AG04450 (cell line): Measurements from ENCODE around the gene FIG4. TPM values are rescaled to one million over a fixed set of nuclear protein-coding genes. Genes with fewer than 3 reads are reported as not detected.

Experiments used
- CTCF ChIA-PET: fragments of 300-600, 350-600 bp; formaldehyde crosslinking; extraction: SDS; loops from one replicate; lab custom pipeline; 2022; ENCODE audit warnings: antibody characterized with exemption, inconsistent platforms; lab: Charles Lee
- POLR2A ChIA-PET: fragments of 350-600 bp; formaldehyde crosslinking; extraction: SDS; loops from one replicate; lab custom pipeline; 2021; ENCODE audit warnings: antibody characterized with exemption, inconsistent platforms; lab: Yijun Ruan, JAX
- DNase-seq: peaks from one replicate; pipeline ENCODE4 v3.0.0-alpha.2; 2011; ENCODE audit warnings: low read depth, low spot score
- H3K27ac ChIP-seq: one replicate; pipeline ENCODE4 v1.5.1; 2012; ENCODE audit warnings: low read depth, low read length, control low read depth
- H3K27me3 ChIP-seq: one replicate; pipeline ENCODE4 v1.6.0; 2012; ENCODE audit warnings: low read length; ENCODE audit not compliant: control insufficient read depth, insufficient read depth
- H3K4me3 ChIP-seq: 2 replicates; pipeline ENCODE4 v1.5.1; 2011; ENCODE audit warnings: mild to moderate bottlenecking, low read depth, low read length, control low read depth
- H3K9me3 ChIP-seq: 2 replicates; pipeline ENCODE4 v1.5.1; 2012; ENCODE audit warnings: low read length; ENCODE audit not compliant: control insufficient read depth, insufficient read depth
- polyA minus RNA-seq: library from RNA; depleted of rRNA, polyadenylated mRNA; stranded (reverse); fragments of >200 nt; gene quantifications from 2 replicates; pipeline ENCODE4 v1.2.3, GENCODE V29; 2011; rRNA and poly(A)+ RNA removed
- polyA plus RNA-seq: library from polyadenylated mRNA; depleted of rRNA; stranded (reverse); fragments of >200 nt; gene quantifications from 2 replicates; pipeline ENCODE4 v1.2.3, GENCODE V29; 2011; rRNA removed
- TF ChIP-seq, protein P1 (sequence below): IDR thresholded peaks from 2 replicates; pipeline ENCODE4 v1.5.1; 2011; ENCODE audit warnings: low read depth, low read length, control low read depth, inconsistent platforms

The FIG4 gene
- polyA plus RNA-seq (17.0 and 22.8 TPM in 2 replicates), polyA minus RNA-seq (10.4 and 19.2 TPM in 2 replicates)

DNA sequence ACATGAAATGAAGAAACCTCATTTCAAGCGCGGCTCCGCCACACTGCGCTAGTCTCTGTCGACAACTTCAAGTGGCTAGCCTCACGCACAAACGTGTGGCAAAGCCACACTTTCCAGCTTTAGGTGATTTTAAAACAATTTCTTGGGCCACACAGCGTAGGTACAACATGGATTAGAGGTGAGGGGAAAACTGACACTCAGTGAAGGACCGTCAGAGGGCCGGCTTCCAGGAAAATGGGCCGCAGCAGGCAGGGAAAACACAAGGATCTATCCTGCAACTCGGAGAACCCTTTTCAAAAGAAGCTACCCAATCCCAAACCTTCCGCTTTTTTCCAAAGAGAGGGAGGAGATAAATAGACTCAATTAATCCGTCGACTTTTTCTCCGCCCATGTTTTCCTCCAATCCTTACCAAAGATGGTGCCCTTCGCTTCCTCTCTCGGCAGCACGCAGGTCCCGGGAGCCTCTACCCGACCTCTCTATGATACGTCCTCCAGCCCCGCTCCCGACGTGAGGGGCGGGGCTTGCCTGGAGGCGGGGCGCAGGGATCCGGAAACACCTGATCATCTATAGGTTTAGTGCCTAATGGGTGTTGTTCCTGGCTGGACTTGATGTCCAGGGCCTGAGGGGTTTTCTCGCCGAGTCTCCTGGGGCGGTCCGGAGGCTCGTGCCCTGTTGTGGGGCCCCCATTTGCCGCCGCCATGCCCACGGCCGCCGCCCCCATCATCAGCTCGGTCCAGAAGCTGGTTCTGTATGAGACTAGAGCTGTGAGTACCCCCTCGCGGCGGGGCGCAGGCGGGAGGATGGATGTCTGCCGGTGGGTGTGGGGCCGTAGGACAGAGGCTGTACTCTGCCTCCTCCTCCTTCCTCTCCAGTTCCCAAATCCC is at the start of gene FIG4, which contains the start of gene AK9:
TSS of gene FIG4 (plus strand) at position 560 of the 885 bp plus-strand sequence. CDS start at position 700, 140 bp downstream.
TSS of gene AK9 (minus strand) at position 466 of the 885 bp plus-strand sequence. CDS start 15,457 bp downstream, outside the sequence.
- DNase-seq = peak; percentile 72
- H3K9me3 ChIP-seq = peaks cover 2% of the 10 kb centered on the region; the same call in 1 of the 2 replicates
- H3K4me3 ChIP-seq = peak within 1 kb of the TSS; percentile 88
- ChIA-PET CTCF (interaction anchor here (1.0 to 5.1 kb wide), 3 partner anchors 11 to 348 kb away, joined by 4 to 45 read pairs (median 5); no protein-coding TSS in a partner anchor), POLR2A (no interaction called here)
- TF ChIP-seq, protein P1, sequence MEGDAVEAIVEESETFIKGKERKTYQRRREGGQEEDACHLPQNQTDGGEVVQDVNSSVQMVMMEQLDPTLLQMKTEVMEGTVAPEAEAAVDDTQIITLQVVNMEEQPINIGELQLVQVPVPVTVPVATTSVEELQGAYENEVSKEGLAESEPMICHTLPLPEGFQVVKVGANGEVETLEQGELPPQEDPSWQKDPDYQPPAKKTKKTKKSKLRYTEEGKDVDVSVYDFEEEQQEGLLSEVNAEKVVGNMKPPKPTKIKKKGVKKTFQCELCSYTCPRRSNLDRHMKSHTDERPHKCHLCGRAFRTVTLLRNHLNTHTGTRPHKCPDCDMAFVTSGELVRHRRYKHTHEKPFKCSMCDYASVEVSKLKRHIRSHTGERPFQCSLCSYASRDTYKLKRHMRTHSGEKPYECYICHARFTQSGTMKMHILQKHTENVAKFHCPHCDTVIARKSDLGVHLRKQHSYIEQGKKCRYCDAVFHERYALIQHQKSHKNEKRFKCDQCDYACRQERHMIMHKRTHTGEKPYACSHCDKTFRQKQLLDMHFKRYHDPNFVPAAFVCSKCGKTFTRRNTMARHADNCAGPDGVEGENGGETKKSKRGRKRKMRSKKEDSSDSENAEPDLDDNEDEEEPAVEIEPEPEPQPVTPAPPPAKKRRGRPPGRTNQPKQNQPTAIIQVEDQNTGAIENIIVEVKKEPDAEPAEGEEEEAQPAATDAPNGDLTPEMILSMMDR = peak; percentile 42
- H3K27ac ChIP-seq = peak within 1 kb of the TSS; percentile 75
- H3K27me3 ChIP-seq = no peaks in the 10 kb centered on the region

DNA sequence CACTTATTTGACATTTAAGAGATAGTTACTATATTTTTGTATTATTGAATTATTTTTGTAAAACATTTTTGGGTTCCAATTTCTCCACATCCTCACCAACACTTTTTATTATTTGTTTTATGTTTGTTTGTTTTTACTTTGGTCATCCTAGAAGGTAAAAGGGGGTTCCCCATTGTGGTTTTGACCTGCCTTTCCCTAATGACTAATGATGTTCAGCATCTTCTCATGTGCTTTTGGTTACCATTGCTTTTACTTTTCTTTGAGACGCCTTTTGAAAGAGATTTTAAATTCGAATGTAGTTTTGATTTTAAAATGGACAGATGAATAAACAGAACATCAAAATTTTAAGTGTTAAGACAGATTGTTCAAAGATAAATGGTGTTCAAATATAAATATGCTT is 47.0 kb upstream of the FIG4 start:
- POLR2A ChIA-PET = no interaction called here
- Histone ChIP-seq H3K27me3 (no peaks in the 10 kb centered on the region), H3K9me3 (peaks cover 7% of the 10 kb centered on the region), H3K4me3 (no peak overlapping the region), H3K27ac (no peak overlapping the region)
- TF ChIP-seq, protein P1 = no peak
- DNase-seq = no peak
- CTCF ChIA-PET = no interaction called here

DNA sequence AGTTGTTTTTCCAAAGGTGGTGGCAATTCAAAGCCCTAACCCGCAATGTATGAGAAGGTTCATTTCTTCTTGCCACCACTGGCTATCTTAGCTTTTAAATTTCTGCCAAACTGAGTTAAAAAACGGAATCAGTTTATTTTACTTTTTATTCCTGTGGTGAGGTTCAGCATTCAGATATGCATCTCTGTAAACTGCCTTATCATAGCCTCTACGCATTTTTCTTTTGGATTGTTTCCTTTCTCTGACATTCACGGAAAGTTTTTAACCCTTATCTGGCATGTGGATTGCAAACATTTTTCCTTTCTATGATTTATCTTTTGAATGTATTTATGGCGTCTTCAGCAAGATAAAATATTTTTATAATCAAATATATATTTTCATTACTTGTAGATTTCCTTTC is 37.8 kb upstream of the FIG4 start:
- TF ChIP-seq, protein P1 = no peak
- Histone ChIP-seq H3K9me3 (no peaks in the 10 kb centered on the region), H3K27ac (no peak overlapping the region), H3K4me3 (no peak overlapping the region), H3K27me3 (no peaks in the 10 kb centered on the region)
- POLR2A ChIA-PET = no interaction called here
- CTCF ChIA-PET = no interaction called here
- DNase-seq = no peak

DNA sequence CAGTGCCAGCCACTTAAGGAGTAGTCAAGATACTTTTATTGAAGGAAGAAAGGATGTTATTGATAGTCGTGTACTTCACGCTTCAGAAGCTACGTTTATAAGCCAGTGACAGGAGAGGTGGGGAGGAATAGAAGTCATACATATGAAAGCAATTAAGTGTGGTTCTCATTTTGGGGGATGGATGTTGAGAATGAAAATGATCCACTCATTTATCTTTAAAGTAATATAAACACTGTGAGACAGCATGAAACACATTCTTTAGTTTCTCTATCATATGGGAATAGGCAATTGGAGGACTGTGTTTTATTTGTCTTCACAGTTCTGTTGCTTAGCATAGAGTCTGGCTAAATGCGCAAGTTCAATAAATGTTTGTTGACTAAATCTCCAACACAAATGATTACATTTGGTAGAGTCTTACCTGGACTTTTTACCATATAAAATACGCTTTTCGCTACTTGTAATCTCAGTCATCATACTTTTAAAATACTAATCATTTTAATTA is 35.3 kb upstream of the FIG4 start:
- no peak overlapping the region for H3K27ac ChIP-seq
- TF ChIP-seq, protein P1 = no peak
- H3K27me3 ChIP-seq = no peaks in the 10 kb centered on the region
- POLR2A ChIA-PET = no interaction called here
- CTCF ChIA-PET = no interaction called here
- no peak for DNase-seq
- H3K9me3 ChIP-seq = no peaks in the 10 kb centered on the region
- H3K4me3 ChIP-seq = no peak overlapping the region
